Breast epithelium (tissue), 3 donors: Measurements from ENCODE around the gene SYMPK.

Experiments
- CTCF ChIP-seq, 3 donors: fragments of 450-650 bp; IDR thresholded peaks; one replicate each; pipeline ENCODE4 v1.5.1; 2016 to 2017; ENCODE audit warnings: antibody characterized with exemption in 3 of 3, mild to moderate bottlenecking in 3 of 3, moderate library complexity in 3 of 3
- POLR2A ChIP-seq: fragments of 450-650 bp; IDR thresholded peaks from one replicate; pipeline ENCODE4 v1.6.1; 2016; ENCODE audit warnings: antibody characterized with exemption, mild to moderate bottlenecking, moderate library complexity
- POLR2AphosphoS5 ChIP-seq, 3 donors: sonication (generic); formaldehyde crosslinking; IDR thresholded peaks; one replicate each; pipeline ENCODE4 v1.6.1; 2017; ENCODE audit warnings: antibody characterized with exemption in 3 of 3

GRCh38 chr19:45817725-45818301 is 45.1 kb downstream of the SYMPK start:
- TF ChIP-seq POLR2A (no peak), POLR2AphosphoS5 (IDR thresholded peaks at IDR 0.05) (no peak), CTCF (IDR thresholded peaks at IDR 0.05) (no peak)
